ENCODE data around the gene PDGFRA.
"Not testable (repeated sequence)": the region's sequence is repeated elsewhere in the genome, so short reads cannot be mapped to it uniquely, and the experiment has no call there.

Gene PDGFRA

DNA sequence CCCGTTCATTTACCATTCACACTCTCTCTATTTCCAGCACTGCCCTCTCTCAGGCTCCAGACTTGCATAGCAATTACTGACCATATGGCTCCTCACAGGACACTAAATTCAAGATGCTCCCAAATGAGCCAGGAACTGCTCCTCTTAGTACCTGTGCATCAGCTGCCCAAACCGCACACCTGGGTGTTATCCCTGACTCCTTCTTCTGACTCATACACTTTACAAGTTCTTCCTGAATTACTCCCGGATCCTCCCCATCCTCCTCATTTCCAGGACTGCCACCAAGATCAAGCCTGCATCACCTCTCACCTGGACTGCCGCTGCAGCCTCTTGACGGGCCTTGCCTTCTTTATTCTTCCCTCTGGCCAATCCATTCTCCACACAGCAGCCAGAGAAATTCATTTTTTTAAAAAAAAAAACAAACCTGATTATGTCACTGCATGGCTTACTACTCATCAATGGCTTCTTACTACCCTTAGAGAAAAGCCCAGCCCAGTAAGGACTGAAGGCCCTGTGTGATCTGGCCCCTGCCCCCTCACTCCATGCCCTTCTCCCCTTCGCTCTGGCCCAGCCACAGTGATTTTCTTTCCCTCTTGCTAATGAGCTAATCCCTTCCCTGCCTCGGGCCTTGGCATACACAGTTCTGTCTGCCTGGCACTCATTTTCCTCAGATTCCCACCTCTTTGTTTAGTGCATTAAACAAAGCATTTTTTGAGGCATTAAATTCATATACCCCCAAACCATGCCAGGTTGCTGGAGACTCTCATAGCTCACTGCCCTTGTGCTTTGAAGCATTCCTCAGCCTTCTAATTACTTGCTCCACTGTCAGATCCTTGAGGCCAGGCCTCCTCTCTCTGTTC lies 92.0 kb downstream of the PDGFRA start:
- no peak for DNase-seq (ENCODE audit: low read depth)

DNA sequence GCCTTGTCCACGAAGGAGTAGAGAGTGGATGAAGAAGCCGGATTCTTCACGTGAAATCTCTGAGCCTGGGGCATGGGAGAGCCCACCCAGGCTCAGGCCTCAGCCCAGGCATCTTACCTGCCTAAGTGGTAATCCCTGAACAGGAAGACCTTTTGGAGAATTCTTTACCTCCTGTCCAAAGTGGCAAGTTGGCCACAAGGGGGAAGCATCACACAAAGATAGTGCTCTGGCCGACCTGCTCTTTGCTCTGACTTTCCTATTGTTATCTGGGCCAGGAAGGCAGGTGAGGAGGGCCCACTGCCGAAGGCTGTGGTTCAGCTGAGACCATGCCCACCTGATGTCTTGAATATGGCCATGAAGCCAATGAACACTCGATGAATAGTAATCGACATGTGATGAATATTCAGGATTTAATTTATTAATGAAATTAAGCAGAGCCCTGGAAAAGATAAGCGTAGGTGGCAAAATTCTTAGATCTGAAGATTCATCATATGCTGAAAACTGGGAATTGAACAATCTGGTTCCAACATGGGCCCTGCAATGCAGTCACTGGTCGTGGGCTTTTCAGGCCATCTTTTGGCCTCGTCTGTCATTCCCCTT lies 93.8 kb downstream of the PDGFRA start:
- peak; percentile 57 for DNase-seq (ENCODE audit: low read depth)

DNA sequence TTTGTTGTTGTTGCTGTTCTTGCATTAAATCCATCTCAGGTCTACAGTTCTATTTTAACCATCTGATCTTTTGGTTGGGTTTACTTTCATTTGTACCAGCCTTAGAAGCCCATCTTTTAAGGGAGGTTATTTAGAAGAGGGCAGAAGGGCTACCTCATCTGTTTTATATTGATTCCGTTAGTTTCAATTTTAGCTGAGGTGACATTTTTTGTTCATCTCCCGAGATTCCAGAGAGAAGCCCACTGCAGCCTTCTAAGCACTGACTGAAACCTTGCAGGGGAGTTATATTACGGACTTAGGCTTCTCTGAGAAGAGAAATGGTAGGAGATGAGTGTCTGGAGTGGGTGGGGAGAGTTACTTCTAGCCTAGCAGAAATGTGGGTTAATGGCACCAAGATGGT lies 101.8 kb downstream of the PDGFRA start:
- no peak for DNase-seq (ENCODE audit: low read depth)

DNA sequence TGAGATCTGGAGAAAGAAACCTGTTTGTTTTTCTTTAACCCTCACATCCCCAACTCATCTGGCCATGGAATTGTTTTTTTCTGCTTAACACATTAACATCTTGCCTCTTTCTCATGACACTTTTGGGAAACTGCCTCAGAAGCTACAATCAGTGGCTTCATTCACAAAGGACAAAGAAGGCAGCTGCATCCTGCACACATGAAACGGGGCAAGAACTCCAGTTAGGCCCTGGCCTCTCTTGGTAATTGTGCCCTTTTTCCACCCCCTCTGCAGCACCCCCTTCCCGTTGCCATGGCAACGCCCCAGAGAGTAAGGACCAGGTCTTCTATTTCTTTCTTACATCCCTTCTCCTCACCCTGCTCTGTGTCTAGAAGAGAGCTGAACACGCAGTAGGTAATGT lies 103.4 kb downstream of the PDGFRA start:
- DNase-seq (ENCODE audit: low read depth), result no peak

DNA sequence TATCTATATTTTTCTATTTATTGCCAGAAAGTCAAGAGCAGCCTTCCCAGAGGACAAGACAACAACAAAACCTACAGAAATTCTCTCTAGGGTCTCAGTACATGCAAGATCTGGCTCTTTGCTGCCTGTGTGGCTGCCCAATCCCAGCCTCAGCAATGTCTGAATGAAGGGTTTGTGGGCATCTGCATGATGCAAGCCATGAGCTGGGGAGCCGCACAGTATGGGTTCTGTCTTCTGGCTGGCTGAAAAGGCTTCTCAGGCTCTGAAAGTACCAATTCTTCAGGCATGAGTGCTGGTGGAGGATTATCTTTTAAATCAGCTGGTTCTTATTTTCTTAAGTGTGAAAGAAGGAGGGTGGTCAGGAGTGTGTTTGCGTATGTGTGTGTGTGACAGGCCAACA lies 104.6 kb downstream of the PDGFRA start:
- no peak for DNase-seq (ENCODE audit: low read depth)

DNA sequence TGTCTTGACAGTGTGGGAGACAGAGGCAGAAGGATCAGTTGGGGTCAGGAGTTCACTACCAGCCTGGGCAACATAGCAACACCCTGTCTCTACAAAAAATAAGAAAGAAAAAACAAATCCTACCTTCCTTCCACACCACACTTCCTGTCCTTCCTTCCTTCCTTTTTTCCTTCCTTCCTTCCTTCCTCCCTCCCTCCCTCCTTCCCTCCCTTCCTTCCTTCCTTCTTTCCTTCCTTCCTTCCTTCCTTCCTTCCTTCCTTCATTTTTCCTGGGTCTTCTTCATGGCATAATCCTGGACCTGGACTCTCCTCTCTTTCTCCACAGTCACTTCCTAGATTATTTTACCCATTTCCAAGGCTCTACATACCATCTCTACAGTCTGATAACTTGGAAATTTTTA lies 105.7 kb downstream of the PDGFRA start:
- DNase-seq (ENCODE audit: low read depth), result not testable (repeated sequence)

DNA sequence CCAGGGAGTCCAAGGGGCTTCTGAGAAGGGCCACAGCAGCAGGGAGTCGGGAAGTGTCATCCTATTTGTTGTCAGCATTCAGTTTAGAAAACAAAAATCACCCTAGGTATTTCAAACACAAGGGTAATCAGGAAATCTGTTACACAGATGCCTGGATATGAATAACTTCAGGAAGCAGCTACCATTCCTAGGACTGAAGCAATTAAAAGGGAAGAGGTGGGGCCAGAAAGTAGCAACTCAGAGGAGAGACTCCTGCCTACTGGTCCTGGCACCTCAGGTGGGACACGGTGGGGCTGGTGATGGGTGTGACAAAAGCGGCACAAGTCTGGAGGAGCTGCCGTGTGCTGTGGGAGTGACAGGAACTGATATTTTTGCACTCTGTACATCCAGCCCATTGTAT lies 107.9 kb downstream of the PDGFRA start:
- DNase-seq (ENCODE audit: low read depth), result no peak

DNA sequence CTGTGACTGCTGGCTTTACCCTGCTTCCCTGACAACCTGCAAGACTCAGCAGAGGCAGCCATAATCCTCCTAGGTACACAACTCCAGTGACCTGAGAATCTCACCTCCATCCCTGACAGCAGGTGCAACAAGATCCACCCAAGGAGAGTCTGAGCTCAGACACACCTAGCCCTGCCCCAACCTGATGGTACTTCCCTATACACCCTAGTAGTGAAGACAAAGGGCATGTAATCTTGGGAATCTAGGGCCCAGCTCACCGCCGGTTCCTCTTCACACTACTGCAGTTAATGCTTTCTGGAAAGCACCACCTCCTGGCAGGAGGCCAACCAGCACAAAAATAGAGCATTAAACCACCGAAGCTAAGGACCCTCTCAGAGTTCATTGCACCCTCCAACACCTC lies 113.0 kb downstream of the PDGFRA start:
- DNase-seq (ENCODE audit: low read depth), result not testable (repeated sequence)

Measured in iris pigment epithelial cell (primary cell).